ENCODE data around the gene SLC2A1. TPM values are rescaled to one million over a fixed set of nuclear protein-coding genes. Genes with fewer than 3 reads are reported as not detected.
A peak's percentile ranks its signal among the peaks of the same experiment; 100 is the strongest.

SLC2A1 gene
- total and polyA plus RNA-seq, 9 of the 15 experiments (the other 6 are each of a cell fraction or from before 2014, with no cell fraction given): 12.6 to 153 (median 48.0) TPM

GRCh38 chr1:42924851-42925760 lies 33.6 kb downstream of the SLC2A1 start (continued):
- TF ChIP-seq FOXJ3 (CRISPR knock-in tag; IDR thresholded peaks at IDR 0.05) (no peak), MLLT1 (IDR thresholded peaks at IDR 0.05) (peak; percentile 9 to 47; a peak in 2 of 4 replicates), SMARCE1 (IDR thresholded peaks at IDR 0.05) (peak; percentile 41; the same call in 1 of the 2 replicates), ZNF217 (CRISPR knock-in tag; IDR thresholded peaks at IDR 0.05) (no peak), IRF9 (tag; IDR thresholded peaks at IDR 0.05) (no peak), NR2C2 (CRISPR knock-in tag; IDR thresholded peaks at IDR 0.05) (no peak), NR2C2 (tag; IDR thresholded peaks at IDR 0.05) (no peak), MBD2 (IDR thresholded peaks at IDR 0.05; ENCODE audit: borderline replicate concordance, low read depth) (0 out of 2 replicates have a peak, but pooled peaks have one; percentile 4), ETV1 (tag; conservative IDR thresholded peaks at IDR 0.05; ENCODE audit: low read depth) (no peak), ZNF398 (CRISPR knock-in tag; IDR thresholded peaks at IDR 0.05) (no peak), ATF6 (CRISPR knock-in tag; IDR thresholded peaks at IDR 0.05) (0 out of 2 replicates have a peak, but pooled peaks have one; percentile 9), ZNF431 (CRISPR knock-in tag; IDR thresholded peaks at IDR 0.05) (no peak), BACH1 (tag; IDR thresholded peaks at IDR 0.05) (no peak), ZBTB33 (CRISPR knock-in tag; IDR thresholded peaks at IDR 0.05) (no peak)
